GM18867 (cell line): ENCODE data around the gene PLCXD1.

Experiments used
- ATAC-seq: cut with Tn5 transposase; IDR thresholded peaks from one replicate; pipeline ENCODE4 v1.9.1; 2021; ENCODE audit warnings: mild to moderate bottlenecking, moderate library complexity; ENCODE audit not compliant: unreplicated experiment

The PLCXD1 gene

DNA sequence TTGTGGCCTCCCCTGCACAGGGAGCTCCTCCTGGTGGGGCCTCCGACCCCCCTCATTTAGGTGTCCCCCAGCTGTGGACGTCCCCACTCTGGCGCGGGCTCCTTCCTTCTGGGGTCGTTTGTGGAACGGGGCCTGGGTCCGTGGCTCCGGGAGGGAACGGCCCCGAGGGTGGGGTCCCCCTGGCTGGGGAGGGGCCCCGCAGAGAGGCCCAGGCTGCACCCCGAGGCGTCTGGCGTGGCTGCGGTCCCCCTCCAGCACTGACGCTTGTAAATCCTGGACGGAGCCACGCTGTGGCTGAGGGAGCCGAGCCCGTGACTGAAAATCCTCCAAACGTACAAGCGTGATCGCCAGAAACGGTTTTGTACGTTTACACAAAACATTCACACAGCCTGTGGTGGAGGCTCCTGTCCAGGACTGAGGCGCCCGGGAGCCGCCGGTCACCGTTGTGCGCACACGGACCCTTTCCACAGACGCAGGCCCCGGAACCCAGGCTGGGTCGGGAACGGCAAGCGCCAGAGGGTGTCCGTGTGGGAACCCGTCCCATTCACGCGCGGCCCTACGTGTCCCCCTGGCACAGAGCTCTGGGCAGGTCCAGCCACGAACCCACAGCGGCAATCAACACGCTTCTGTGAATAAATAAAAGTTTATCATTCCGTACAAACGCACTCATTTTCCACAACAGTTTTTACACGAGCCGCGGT is 52.6 kb downstream of the PLCXD1 start:
- no peak for ATAC-seq

DNA sequence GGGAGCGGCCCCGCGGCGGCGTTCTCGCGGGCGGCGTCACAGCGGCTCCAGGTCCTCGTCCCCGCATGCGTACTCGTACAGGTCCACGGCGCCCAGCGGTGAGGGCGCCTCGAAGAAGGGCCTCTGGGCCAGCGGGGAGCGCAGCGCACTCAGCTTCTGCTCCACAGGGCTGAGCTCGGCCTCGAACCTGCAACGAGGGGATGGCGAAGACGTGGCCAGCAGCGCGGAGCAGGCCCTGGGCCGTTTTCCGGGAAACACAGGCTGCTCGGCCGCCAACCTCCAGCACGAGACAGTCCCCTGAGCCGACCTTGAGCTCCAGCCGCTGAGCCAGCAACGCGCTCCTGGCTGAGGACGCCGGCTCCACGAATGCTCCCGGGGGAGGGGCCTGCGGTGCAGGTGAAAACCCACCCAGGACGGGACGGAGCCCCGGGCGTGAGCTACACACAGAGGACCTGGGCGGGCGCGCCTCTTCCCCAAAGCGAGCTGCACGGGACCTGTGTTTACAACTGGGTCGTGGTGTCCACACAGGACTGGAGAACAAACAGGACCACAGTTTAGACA is 53.2 kb downstream of the PLCXD1 start:
- ATAC-seq, result no peak

DNA sequence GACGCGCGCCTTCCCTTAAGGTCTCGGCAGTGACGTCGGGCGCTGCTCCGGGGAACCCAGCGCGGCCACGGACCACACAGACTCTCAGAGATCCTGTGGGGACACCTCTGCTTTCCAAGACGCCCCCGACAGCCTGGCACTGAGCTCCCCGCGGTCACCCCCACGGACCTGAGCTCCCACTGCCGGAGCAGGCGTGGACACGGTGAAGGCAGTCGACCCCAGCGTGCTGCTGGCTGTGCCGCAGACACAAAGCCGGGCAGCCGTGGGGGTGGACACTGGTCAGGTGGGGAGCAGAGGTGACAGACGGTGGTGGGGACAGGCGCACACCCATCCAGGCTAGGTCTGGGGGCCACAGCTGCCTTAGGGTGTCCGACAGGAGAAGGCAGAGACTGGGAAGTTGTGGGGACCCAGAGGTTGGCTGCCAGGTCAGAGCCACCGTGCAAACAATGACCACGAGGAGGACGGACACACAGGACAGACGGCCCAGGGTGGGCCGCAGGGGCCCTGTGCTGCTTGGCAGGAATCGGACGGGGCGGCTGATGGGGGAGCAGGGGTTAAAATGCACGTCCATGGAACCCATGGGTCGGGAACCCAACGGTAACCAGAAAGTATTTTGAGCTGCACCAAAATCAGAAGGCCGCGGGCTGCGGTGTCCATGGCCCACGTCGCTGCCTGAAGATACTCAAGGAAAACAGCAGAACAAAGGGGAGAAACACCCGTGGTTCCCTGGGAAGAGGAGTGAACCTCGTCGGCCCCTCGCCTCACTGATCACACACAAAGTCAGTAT is 54.0 kb downstream of the PLCXD1 start:
- no peak for ATAC-seq

DNA sequence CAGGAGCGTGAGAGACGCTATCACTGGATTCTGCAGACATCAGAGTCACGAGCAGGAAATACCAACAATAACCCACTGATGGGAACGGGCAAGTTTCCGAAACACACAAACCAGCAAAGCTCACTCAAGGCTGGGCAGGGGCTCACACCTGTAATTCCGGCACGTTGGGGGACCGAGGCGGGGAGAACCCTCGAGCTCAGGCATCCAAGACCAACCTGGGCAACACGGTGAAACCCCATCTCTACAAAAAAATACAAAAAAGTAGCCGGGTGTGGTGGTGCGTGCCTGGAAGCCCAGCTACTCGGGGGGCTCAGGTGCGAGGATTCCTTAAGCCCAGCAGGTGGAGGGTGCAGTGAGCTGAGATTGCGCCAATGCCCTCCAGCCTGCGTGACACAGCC is 54.6 kb downstream of the PLCXD1 start:
- no peak for ATAC-seq

DNA sequence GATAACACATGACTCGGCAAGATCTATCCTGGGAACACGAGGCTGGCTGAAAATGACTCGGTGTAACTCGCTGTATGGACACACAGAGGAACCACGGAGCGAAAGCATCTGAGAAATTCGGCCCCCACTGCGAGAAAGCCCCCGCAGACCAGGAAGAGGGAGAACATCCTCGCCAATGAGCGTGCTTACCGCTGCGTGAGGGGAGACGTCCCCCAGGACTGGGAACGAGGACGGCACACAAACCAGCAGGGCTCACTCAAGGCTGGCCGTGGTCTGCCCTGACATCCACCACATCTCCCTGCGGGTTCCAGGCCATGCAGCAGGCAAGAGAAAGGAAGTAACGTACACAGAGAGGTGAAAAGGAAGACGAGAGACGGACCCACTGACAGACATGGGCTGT is 55.0 kb downstream of the PLCXD1 start:
- no peak for ATAC-seq

DNA sequence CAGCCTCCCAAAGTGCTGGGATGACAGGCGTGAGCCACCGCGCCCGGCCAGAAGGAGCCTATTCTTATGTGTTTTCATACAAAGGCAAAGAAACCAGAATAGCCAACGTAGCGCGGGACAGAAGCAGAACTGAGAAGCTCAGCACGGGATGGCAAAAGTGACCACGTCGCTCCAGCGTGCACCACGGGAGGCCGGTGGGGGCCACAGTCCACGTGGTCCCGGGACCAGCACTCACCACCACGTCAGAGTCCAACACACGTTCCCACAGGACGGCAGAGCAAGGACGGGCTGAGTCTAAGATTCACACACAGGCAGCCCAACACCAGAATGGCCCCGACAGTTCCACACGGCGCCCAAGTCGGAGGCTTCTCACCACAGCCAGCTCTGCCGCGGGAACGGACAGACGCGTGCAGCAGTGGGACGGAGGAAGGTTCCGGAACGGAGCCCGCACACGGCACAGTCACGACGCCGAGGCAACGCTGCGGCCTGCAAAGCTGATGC is 56.2 kb downstream of the PLCXD1 start:
- no peak for ATAC-seq

DNA sequence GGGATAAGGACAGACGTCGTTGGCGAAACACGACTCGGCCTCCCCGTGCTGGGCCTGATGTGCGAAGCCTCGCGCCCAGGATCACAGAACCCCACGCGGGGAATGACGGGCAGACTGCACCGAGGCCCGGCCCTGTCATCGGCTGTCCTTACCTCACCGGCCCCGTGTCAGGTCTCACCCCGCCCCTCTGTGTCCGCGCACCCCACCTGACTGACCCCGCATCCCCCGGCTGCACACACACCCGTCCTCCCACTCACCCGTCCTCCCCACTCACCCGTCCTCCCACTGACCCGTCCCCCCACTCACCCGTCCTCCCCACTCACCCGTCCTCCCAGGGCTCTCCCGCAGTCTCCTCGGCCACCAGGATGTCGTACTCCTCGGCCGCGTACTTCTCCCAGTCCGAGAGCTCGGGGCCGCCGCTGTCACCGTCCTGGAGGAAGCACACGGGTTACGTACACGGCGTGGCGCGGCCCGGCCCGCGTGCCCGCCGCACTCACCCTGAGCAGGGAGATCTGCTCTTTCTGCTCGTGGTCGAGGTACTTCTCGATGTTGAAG is 57.2 kb downstream of the PLCXD1 start:
- ATAC-seq, result no peak

DNA sequence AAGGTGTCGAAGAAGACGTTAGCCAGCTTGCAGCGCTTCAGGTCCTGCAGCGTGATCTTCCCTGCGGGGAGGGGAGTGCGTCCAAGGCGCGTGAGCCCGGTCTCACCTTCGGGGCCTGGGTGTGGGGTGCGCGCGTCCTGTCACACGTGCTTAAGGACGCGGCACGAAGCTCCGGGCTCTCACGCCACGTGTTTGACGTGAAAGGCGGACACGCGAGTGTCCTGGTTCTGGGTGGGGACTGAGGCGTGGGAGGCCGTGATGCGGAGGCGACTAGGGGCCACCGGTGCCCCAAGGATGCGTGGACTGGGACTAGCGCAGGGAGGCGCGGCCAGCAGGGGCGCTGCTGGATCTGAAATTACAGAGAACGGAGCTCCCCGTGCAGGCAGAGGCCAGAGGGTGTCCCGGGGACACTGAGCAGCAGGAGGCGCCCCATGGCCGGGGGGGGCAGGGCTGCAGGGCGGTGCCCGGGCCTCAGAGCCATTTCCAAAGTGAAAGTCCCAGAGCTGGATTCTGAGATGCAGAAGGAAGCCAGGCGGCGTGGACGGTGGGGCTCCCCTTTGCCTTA is 57.7 kb downstream of the PLCXD1 start:
- no peak for ATAC-seq

DNA sequence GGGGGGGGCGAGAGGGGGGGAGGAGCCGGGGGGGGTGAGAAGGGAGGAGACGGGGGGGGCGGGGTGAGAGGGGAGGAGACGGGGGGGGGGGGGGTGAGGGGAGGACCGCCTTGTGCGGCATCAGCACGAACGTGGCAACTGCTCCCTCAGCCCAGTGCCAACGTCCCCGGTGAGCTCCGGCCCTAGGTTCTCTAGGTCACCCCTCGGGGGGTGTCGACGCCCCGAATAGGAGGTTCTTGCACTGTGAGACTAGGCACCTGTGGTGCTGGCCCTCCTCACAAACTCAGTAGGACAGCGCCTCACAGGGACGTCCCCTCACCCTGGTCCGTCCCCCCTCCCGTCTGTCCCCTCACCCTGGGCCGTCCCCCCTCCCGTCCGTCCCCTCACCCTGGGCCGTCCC is 58.9 kb downstream of the PLCXD1 start:
- no peak for ATAC-seq

DNA sequence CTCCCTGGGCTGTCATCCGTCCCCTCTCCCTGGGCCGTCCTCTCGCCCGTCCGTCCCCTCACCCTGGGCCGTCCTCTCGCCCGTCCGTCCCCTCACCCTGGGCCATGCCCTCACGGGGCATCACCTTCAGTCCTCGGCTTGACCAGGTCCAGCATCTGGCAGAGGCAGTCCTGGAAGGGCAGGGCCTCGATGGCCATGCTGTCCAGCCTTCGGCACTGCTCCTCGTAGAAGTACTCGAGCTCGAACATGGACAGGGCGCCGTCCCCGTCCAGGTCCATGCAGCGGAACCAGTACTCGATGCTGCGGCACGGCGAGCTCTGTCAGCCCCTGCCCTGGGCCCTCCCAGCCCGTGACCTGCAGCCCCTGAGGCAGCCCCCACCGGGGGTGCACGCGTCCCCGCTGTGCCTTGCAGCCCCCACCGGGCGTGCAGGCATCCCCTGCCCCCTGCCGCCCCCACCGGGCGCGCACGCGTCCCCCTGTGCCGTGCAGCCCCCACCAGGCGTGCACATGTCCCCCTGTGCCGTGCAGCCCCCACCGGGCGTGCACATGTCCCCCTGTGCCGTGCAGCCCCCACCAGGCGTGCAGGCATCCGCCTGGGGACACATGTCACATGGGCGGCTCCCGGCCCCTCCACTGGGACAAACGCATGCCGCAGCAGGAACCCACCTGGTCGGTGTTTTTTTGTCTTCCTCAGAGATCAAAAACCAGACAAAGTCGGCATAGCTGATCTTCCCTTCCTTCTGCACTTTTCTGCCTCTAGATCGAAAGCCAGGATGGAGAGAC is 59.7 kb downstream of the PLCXD1 start:
- no peak for ATAC-seq

DNA sequence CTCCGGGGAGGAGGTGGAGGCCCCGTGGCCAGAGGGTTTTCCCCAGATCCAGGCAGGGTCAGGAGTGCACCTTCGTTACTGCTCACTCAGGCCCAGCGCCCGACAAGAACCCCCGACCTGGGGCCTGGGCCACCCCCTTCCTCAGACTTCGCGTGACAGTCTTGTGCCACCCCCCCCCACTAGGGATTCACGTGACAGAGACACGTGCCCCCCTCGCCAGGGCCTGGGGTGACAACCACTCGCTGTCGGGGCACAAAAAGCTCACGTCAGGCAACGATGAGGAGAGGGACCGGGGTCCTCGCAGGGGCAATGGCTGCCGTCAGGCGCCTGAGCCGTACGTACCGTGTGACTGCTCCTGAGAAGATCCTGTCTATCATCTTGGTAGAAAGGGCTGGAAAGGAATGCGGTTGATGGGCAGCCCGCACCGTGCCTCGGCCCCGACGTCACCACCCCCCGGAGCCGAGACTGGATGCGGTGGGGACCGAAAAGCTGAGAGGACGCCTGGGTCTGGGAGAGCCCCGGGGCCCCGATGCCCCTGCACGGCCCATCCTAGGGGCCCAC is 60.4 kb downstream of the PLCXD1 start:
- no peak for ATAC-seq

DNA sequence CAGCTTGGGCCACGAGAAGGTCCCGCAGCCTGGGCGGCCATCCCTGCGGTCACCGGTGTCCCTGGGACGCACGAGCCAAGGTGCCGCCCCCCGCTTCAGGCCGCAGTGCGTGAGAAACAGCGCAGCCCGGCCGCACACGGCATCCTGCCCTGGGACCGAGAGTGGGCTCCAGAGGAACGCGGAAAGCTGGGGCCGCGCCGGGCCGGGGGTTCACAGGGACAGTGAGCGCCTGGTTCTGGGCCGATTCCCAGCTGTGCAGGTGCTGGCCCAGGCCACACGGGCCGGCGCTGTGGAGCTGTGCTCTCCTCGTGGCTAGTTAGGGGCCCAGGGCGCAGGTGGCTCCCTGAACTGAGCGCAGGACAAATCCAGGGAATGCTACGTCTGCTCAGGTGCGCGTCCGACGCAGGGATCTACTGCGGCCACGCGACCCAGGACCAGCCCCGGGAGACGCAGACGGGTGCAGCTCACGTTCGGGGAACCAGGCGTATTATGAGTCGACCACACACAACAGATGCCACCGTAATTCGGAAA is 63.3 kb downstream of the PLCXD1 start:
- ATAC-seq, result no peak

DNA sequence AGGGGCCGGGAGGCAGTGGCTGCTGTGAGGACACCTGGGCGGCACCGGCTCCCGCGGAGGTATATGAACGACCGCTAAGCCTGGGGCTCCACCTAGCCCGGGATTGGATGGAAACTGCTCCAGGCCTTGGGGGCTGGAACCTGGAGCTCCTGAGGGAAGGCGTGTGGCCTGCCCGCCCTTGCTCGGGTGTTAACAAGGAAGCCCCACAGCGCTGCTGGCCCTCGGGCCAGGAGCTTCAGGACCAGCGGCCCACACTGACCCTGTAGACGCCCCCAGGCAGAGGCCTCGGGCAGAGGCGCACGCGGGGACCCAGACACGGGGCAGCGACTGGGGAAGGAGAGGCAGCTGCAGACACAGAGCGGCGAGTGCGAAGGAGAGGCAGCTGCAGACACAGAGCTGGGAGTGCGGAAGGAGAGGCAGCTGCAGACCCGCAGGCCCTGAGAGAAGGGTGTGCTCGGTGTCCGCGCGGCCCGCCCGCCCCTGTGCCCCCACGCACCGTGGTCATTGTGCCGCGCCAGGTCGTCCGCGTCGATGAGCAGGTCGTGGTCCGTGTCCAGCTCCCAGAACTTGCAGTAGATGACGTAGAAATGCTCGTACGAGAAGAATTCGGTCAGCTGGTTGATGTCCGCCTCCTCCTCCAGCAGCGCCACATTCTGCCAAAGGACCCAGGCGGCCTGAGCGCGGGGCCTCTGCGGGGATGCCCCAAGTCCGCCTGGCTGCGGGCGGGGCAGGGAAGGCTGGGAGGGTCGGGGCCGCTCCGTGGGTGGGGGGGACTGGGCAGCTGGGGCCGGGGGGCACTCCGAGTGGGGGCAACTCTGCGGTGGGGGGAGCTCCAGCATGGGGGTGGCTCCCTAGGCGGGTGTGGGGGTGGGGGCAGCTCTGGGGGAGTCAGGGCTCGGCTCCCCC is 64.1 kb downstream of the PLCXD1 start:
- ATAC-seq, result no peak

DNA sequence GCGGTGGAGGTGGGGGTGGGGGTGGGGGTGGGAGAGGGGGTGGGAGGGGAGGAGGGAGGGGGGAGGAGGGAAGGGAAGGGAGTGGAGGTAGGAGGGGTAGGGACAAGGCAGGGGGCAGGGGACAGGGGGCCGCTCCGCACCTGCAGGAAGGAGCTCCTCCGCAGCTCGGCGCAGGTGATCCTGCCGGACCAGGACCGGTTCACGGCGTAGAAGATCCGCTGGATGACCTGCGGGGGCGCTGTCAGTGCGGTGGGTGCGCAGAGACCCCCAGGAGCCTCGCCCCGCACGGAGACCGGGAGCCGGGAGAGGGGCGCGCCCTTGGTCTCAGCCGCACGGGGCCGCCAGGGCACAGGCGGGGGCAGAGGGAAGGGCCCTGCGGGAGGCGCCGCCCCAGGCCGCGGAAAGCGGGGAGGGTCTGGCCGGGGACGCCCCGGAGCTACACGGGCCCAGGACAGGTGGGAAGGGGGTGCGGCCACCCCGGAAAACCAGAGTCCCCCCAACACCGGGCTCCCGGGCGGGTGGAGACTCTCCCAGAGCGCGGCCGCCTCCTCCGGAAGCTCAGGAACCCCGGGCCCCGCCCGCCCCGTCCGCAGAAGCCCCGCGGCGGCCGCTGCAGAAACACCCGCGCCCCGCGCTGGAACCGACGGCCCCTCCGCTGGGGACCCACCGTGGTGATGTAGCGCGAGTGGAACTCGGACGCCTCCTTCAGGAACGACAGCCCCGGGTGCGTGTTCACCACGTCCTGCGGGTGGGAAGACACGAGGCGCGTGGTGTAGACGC is 65.0 kb downstream of the PLCXD1 start:
- no peak for ATAC-seq

DNA sequence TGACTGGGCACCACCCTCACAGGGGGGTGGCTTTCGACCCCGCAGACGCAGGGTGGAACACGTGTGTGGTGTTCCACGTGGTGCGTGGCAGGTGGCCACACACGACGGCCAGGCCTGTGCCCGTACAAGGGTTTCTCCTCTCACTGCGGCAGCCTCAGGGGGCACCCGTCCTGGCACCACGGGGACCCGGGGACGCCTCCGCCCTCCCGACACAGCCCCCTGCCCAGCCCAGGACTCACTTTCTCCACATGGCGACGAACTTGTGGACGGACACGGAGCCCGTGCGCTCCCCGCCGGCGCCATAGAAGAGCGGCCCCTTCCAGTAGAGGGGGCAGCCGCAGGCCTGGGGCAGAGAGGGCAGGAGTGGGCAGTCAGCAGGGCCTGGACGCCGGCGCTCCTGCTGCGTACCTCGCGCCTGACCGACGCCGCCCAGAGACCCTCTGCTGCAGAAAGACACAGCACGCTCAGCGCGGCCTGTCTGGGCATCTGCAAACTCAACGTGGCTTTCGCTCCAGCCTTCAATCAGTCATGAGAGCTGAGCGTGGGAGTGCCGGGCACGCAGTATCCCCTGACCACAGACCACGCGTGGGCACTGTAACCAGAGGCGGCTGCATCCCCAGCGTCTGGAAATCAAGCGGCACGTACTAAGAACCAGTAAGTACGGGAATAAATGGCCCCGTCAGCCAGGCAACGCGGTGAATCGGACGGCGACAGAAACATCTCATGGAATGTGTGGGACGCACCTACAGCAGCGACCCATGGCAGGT is 66.4 kb downstream of the PLCXD1 start:
- no peak for ATAC-seq

DNA sequence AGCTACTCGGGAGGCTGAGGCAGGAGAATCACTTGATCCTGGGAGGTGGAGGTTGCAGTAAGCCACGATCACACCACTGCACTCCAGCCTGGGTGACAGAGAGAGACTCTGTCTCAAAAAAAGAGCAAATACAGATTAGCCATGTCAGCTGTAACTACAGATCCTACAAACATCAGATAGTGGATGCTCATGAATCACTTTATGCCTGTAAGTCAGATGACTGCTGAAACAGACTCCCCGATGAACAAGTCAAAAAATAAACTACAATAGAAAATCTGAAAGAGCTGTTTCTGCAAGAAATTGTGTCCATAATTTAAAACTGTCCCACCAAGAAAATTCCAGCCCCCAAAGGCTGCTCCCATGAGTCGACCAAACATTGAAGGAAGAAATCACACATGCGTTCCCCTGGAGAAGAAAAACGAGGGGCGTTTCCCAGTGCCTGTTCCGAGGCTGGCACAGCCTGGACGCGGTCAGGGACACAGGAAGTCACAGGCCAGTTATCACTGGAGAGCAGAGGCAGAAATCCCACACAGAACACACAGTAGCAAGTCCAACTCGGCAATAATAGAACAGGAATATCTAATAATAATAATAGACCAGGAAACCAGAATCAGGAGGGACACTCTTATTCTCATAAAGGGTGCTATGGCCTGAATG is 67.4 kb downstream of the PLCXD1 start:
- no peak for ATAC-seq

DNA sequence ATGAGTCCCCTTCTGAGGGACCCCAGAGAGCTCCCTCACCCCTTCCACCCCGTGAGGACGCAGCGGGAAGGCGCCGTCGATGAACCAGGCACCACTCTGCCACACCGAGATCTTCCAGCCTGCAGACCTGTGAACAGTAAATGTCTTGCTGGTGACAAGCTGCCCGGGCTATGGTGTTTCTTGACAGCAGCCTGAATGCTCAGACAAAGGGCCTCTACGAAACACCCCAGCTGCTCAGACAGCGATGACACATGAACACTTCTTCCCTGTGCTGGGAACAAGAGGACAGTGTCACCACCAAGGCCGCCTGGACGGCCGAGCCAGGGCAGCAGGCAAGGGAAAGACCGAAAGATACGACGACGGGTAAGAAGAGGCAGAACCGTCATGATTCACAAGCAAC is 68.0 kb downstream of the PLCXD1 start:
- ATAC-seq, result no peak
